ENCODE data around the gene ZBTB7C.

DNA sequence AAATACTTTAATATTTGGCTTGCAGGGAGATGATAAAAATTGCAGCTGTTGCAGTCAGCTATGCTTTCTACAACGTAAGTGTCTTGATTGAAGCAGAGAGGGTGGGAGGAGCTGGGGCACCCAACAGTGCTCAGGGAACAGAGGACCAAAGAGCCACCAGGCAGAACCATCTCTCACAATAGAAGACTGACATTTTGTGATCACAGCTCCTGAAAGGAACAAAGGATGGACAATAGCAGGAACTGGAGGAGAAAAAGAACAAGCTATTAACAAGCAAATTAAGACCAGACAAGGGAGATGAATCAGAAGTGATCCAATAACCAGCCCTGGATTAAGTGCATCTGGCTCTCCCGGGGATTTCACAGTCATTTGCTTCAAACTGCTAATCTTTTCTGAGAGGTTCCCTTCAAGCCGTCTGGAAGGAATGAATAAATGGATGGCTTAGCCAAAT is 413.1 kb downstream of the ZBTB7C start:
- TF ChIP-seq, protein P1, sequence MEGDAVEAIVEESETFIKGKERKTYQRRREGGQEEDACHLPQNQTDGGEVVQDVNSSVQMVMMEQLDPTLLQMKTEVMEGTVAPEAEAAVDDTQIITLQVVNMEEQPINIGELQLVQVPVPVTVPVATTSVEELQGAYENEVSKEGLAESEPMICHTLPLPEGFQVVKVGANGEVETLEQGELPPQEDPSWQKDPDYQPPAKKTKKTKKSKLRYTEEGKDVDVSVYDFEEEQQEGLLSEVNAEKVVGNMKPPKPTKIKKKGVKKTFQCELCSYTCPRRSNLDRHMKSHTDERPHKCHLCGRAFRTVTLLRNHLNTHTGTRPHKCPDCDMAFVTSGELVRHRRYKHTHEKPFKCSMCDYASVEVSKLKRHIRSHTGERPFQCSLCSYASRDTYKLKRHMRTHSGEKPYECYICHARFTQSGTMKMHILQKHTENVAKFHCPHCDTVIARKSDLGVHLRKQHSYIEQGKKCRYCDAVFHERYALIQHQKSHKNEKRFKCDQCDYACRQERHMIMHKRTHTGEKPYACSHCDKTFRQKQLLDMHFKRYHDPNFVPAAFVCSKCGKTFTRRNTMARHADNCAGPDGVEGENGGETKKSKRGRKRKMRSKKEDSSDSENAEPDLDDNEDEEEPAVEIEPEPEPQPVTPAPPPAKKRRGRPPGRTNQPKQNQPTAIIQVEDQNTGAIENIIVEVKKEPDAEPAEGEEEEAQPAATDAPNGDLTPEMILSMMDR (conservative IDR thresholded peaks at IDR 0.05) = no peak
- TF ChIP-seq ZFX (IDR thresholded peaks at IDR 0.05) = no peak
